ENCODE data around the gene BTNL9.
"Not testable (repeated sequence)": the region's sequence is repeated elsewhere in the genome, so short reads cannot be mapped to it uniquely, and the experiment has no call there.

Gene BTNL9

GRCh38 chr5:181100121-181100875 lies 60.2 kb downstream of the BTNL9 start:
- no peak for DNase-seq

- DNase-seq, result not testable (repeated sequence)
These were observed 61.1 kb downstream of the BTNL9 start for GRCh38 chr5:181101030-181101641.

- DNase-seq, result not testable (repeated sequence)
These were observed 62.0 kb downstream of the BTNL9 start for GRCh38 chr5:181101930-181102674.

GRCh38 chr5:181104259-181104568 lies 64.1 kb downstream of the BTNL9 start:
- not testable (repeated sequence) for DNase-seq

- DNase-seq, result not testable (repeated sequence)
These were observed 64.7 kb downstream of the BTNL9 start for GRCh38 chr5:181104606-181105390.

GRCh38 chr5:181105391-181106025 lies 65.4 kb downstream of the BTNL9 start:
- no peak for DNase-seq

GRCh38 chr5:181107699-181108098 lies 67.6 kb downstream of the BTNL9 start:
- DNase-seq, result no peak

- no peak for DNase-seq
These were observed 68.6 kb downstream of the BTNL9 start for GRCh38 chr5:181108578-181109165.

- DNase-seq, result no peak
These were observed 69.5 kb downstream of the BTNL9 start for GRCh38 chr5:181109489-181110013.

- no peak for DNase-seq
These were observed 70.9 kb downstream of the BTNL9 start for GRCh38 chr5:181111010-181111409.
